ENCODE data around the gene PNPLA3. TPM values are rescaled to one million over a fixed set of nuclear protein-coding genes. Genes with fewer than 3 reads are reported as not detected.
A peak's percentile ranks its signal among the peaks of the same experiment; 100 is the strongest.

The PNPLA3 gene, protein sequence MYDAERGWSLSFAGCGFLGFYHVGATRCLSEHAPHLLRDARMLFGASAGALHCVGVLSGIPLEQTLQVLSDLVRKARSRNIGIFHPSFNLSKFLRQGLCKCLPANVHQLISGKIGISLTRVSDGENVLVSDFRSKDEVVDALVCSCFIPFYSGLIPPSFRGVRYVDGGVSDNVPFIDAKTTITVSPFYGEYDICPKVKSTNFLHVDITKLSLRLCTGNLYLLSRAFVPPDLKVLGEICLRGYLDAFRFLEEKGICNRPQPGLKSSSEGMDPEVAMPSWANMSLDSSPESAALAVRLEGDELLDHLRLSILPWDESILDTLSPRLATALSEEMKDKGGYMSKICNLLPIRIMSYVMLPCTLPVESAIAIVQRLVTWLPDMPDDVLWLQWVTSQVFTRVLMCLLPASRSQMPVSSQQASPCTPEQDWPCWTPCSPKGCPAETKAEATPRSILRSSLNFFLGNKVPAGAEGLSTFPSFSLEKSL
- total RNA-seq = 0.54 TPM
- polyA plus RNA-seq (ENCODE audit: insufficient read depth, low read depth, low replicate concordance) = 1.2 TPM
- long read RNA-seq, donor 1, partial matches to known transcripts = 0 of 1 reads
- long read RNA-seq, donor 1, other reads (novel, unspliced or antisense) = 0 of 1 reads
- long read RNA-seq, donor 2 = 0 reads
- long read RNA-seq, donor 3 = 0 reads
- long read RNA-seq, donor 4 = 0 reads
- long read RNA-seq, donor 5 = 0 reads
- long read RNA-seq, donor 6 = 0 reads
- long read RNA-seq, donor 7 = 0 reads
- long read RNA-seq, donor 8 = 0 reads
- long read RNA-seq, donor 9 = 0 reads
- long read RNA-seq, donor 10 = 0 reads

DNA sequence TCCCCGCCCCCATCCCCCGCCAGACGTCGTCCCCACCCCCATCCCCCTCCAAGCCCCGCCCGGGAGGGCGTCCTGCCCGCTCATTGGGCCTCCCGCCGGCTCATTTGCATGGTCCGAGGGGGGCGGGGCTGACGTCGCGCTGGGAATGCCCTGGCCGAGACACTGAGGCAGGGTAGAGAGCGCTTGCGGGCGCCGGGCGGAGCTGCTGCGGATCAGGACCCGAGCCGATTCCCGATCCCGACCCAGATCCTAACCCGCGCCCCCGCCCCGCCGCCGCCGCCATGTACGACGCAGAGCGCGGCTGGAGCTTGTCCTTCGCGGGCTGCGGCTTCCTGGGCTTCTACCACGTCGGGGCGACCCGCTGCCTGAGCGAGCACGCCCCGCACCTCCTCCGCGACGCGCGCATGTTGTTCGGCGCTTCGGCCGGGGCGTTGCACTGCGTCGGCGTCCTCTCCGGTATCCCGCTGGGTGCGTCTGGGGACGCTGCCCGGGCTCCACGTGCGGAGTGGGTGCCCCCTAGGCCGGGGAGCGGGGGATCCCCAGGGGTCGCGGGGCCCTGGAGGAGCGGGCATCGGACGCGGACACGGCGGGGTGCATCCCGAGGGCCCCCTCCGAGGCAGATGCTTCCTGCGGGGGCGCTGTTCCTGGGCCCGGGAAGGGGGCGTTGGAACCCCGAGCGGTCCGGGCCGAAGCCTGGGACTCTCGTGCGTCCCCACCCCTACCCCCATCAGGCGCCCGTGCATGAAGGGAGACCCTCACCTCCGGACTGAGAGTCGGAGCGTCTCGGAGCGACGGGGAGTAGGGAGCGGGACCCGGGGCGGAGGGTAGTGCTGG is at the start of gene PNPLA3:
Gene PNPLA3 (plus strand): TSS at position 175 of the 834 bp plus-strand sequence. CDS start 107 bp downstream, at position 282.
- FAIRE-seq (no peak), DNase-seq (peak; percentile 94 to 97 (median 96))
- TF ChIP-seq, protein P1, sequence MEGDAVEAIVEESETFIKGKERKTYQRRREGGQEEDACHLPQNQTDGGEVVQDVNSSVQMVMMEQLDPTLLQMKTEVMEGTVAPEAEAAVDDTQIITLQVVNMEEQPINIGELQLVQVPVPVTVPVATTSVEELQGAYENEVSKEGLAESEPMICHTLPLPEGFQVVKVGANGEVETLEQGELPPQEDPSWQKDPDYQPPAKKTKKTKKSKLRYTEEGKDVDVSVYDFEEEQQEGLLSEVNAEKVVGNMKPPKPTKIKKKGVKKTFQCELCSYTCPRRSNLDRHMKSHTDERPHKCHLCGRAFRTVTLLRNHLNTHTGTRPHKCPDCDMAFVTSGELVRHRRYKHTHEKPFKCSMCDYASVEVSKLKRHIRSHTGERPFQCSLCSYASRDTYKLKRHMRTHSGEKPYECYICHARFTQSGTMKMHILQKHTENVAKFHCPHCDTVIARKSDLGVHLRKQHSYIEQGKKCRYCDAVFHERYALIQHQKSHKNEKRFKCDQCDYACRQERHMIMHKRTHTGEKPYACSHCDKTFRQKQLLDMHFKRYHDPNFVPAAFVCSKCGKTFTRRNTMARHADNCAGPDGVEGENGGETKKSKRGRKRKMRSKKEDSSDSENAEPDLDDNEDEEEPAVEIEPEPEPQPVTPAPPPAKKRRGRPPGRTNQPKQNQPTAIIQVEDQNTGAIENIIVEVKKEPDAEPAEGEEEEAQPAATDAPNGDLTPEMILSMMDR (IDR thresholded peaks at IDR 0.05; ENCODE audit: borderline replicate concordance, extremely low read depth, insufficient read depth) = no peak
- Histone ChIP-seq H3K4me3 (ENCODE audit: low read length in 3 of 3) (peak within 1 kb of the TSS; percentile 44 to 57 (median 53)), H3K36me3 (ENCODE audit: control insufficient read depth in 2 of 3, insufficient read depth in 3 of 3, low read length in 3 of 3) (no peaks in the 10 kb centered on the region), H3K27ac (ENCODE audit: low read depth in 2 of 2, low read length in 2 of 2) (peak within 1 kb of the TSS in 1 of 2 donors; percentile 32), H3K27me3 (ENCODE audit: control insufficient read depth, insufficient read depth, low read length) (no peaks in the 10 kb centered on the region), H3K9me3 (ENCODE audit: control insufficient read depth in 2 of 3, insufficient read depth in 1 of 3, low read length in 3 of 3) (no peaks in the 10 kb centered on the region), H3K9ac (ENCODE audit: low read length in 3 of 3) (peak within 1 kb of the TSS in 2 of 3 donors; percentile 30 to 40), H3K4me1 (ENCODE audit: control insufficient read depth in 2 of 3, insufficient read depth in 2 of 3, low read depth in 1 of 3, low read length in 3 of 3) (peaks cover 0 to 7% (median 6%) of the 10 kb centered on the region in 3 donors)
- intact Hi-C loops (cut with DNase I) = no loop called here

DNA sequence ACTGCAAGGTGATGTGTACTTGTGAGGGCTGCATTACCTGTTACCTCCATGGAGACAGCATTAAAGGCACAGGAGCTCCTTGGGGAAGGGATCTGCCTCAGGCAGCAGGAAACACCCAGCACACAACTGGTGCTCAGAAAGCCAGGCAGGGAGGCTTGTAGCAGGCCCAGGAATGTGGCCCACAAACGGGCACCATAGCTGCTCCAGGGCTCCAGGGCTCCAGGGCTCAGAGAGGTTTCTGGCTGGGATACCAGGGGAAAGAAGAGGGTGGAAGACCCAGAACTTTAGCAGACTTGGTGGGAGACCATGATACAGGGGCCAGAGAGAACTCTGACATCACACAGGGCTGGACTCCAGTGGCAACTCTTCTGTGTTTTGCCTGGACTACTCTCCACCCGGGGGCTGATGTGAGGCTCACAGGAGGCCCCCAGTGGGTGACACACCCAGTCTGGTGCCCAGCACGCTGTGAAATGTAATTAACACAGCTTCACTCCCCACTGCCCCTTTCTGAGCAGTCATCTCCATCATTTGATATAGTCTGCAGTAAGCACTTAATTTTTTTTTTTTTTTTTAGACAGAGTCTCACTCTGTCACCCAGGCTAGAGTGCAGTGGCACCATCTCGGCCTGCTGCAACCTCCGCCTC is 46.6 kb upstream of the PNPLA3 start:
- no peak overlapping the region for H3K9ac ChIP-seq (ENCODE audit: low read length in 3 of 3)
- H3K27me3 ChIP-seq (ENCODE audit: control insufficient read depth, insufficient read depth, low read length) = no peaks in the 10 kb centered on the region
- no peak overlapping the region for H3K27ac ChIP-seq (ENCODE audit: low read depth in 2 of 2, low read length in 2 of 2)
- no peak overlapping the region for H3K4me3 ChIP-seq (ENCODE audit: low read length in 3 of 3)
- H3K36me3 ChIP-seq (ENCODE audit: control insufficient read depth in 2 of 3, insufficient read depth in 3 of 3, low read length in 3 of 3) = no peaks in the 10 kb centered on the region
- intact Hi-C loops (cut with DNase I) = no loop called here
- TF ChIP-seq, protein P1 (IDR thresholded peaks at IDR 0.05; ENCODE audit: borderline replicate concordance, extremely low read depth, insufficient read depth) = no peak
- H3K9me3 ChIP-seq (ENCODE audit: control insufficient read depth in 2 of 3, insufficient read depth in 1 of 3, low read length in 3 of 3) = no peaks in the 10 kb centered on the region
- no peaks in the 10 kb centered on the region for H3K4me1 ChIP-seq (ENCODE audit: control insufficient read depth in 2 of 3, insufficient read depth in 2 of 3, low read depth in 1 of 3, low read length in 3 of 3)
- peak in 2 of 5 donors; percentile 11 to 25 for DNase-seq
- no peak for FAIRE-seq

DNA sequence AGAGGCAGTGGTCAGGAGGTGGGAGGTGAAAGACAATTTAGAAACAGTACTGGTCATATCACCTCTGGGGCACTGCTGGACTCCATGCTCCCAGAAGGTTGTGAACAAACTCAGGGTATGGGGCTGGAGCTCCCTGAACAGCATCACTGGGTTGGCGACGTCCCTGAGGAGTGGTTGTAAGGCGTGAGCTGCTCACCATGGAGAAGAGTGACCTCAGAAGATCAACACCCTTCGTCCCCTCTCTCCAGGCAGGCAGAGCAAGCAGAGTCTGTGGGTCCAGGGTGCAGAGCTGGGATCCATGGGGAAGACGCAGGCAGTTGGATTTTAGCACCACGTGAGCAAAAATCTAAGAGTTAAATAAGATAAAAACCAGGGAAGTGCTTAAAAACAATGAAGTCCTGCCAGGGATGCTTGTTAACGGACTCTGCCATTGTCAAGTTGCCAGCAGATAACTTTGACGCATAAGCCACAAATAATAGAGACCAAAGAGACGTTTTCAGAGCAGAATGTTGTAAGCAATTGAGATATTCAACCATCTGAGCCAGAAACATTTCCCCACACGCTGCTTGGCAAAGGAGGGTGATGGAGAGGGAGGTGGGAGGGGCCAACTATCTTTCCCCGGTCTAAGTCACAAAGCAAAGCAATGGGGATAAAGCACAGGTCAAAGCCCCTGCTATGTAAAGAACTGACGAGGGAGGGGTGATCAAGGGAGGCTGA is 45.4 kb upstream of the PNPLA3 start:
- Histone ChIP-seq H3K9me3 (ENCODE audit: control insufficient read depth in 2 of 3, insufficient read depth in 1 of 3, low read length in 3 of 3) (no peaks in the 10 kb centered on the region), H3K36me3 (ENCODE audit: control insufficient read depth in 2 of 3, insufficient read depth in 3 of 3, low read length in 3 of 3) (no peaks in the 10 kb centered on the region), H3K4me3 (ENCODE audit: low read length in 3 of 3) (no peak overlapping the region), H3K27me3 (ENCODE audit: control insufficient read depth, insufficient read depth, low read length) (no peaks in the 10 kb centered on the region), H3K9ac (ENCODE audit: low read length in 3 of 3) (no peak overlapping the region), H3K4me1 (ENCODE audit: control insufficient read depth in 2 of 3, insufficient read depth in 2 of 3, low read depth in 1 of 3, low read length in 3 of 3) (no peaks in the 10 kb centered on the region), H3K27ac (ENCODE audit: low read depth in 2 of 2, low read length in 2 of 2) (no peak overlapping the region)
- TF ChIP-seq, protein P1 (IDR thresholded peaks at IDR 0.05; ENCODE audit: borderline replicate concordance, extremely low read depth, insufficient read depth) = no peak
- FAIRE-seq (no peak), DNase-seq (peak in 2 of 5 donors; percentile 4 to 22)
- intact Hi-C loops (cut with DNase I) = no loop called here

Data from kidney (tissue), 22 donors.